K562 (cell line): ENCODE measurements around the gene SHISA7. TPM values are rescaled to one million over a fixed set of nuclear protein-coding genes. Genes with fewer than 3 reads are reported as not detected.

Experiments
- ATAC-seq: fragments of 200-7000 bp; cut with Tn5 transposase; 3 replicates; pipeline ENCODE4 v1.9.1; 2020; ENCODE audit warnings: moderate library complexity
- BruUV-seq: library from RNA; stranded (reverse); fragments of 400-500 nt; replicated peaks from 2 replicates; lab custom pipeline; 2021; lab: Mats Ljungman, UMichigan
- CTCF ChIA-PET: fragments of 300-600 bp; formaldehyde crosslinking; extraction: SDS; loops from one replicate; lab custom pipeline; 2021; ENCODE audit warnings: low intra/inter-chr PET ratio; lab: Yijun Ruan, JAX
- POLR2A ChIA-PET: fragments of 300-600, 350-650 bp; sonication (Branson Sonifier 250); formaldehyde crosslinking; extraction: SDS; loops from one replicate; lab custom pipeline; 2021; ENCODE audit warnings: antibody characterized with exemption, inconsistent platforms; lab: Yijun Ruan, JAX
- DNase-seq, 4 experiments: peaks; one replicate each; pipeline versions ENCODE4 v3.0.0 to v3.0.0-alpha.2; 2011 to 2018; ENCODE audit warnings: low spot score in 3 of 4, mixed read lengths in 3 of 4; ENCODE audit errors: extremely low read depth in 1 of 4
- FAIRE-seq: peaks from 2 replicates; lab custom pipeline; 2011; peaks lifted over from hg19 to GRCh38; lab: Jason Lieb, UNC
- H2AFZ ChIP-seq: 2 replicates; pipeline ENCODE4 v1.6.0; 2011; ENCODE audit warnings: low read depth, low read length, control low read depth, inconsistent platforms
- H3K27ac ChIP-seq: fragments of 200-600 bp; 3 replicates; pipeline ENCODE4 v1.8.0; 2011; ENCODE audit warnings: low read depth, mild to moderate bottlenecking, control low read depth, inconsistent platforms, low read length, moderate library complexity, mixed read lengths; ENCODE audit errors: extremely low read depth
- H3K27me3 ChIP-seq, 2 experiments: fragments of 300-600 bp in 1 of 2; 2 replicates in 1 of 2; 3 replicates in 1 of 2; pipeline versions ENCODE4 v1.6.0 to v1.8.0; 2011; ENCODE audit warnings: inconsistent platforms in 2 of 2, low read length in 2 of 2, mild to moderate bottlenecking in 1 of 2, mixed read lengths in 1 of 2, moderate library complexity in 1 of 2; ENCODE audit not compliant: control insufficient read depth in 2 of 2, insufficient read depth in 2 of 2
- H3K36me3 ChIP-seq: fragments of 300-600 bp; 3 replicates; pipeline ENCODE4 v1.8.0; 2011; ENCODE audit warnings: mild to moderate bottlenecking, low read length, inconsistent platforms; ENCODE audit not compliant: control insufficient read depth, insufficient read depth
- H3K4me1 ChIP-seq, 2 experiments: fragments of 200-600 bp in 1 of 2; replicated peaks in 1 of 2; 2 replicates in 1 of 2; 3 replicates in 1 of 2; pipeline versions ENCODE4 v1.5.1 to v1.8.0; 2011; ENCODE audit warnings: inconsistent platforms in 2 of 2, low read length in 2 of 2, mild to moderate bottlenecking in 1 of 2, mixed read lengths in 1 of 2, moderate library complexity in 1 of 2; ENCODE audit not compliant: control insufficient read depth in 2 of 2, insufficient read depth in 2 of 2
- H3K4me2 ChIP-seq: 2 replicates; pipeline ENCODE4 v1.6.1; 2011; ENCODE audit warnings: low read length, control low read depth, inconsistent platforms, mixed read lengths; ENCODE audit not compliant: insufficient read depth
- H3K4me3 ChIP-seq: fragments of 200-600 bp; sonication (generic), shearing (Covaris generic); 2 replicates; pipeline ENCODE4 v1.5.1; 2016; ENCODE audit warnings: control low read depth, inconsistent platforms
- H3K79me2 ChIP-seq: fragments of 200-600 bp; 3 replicates; pipeline ENCODE4 v1.8.0; 2011; ENCODE audit warnings: low read length, inconsistent platforms; ENCODE audit not compliant: control insufficient read depth, insufficient read depth
- H3K9ac ChIP-seq, 2 experiments: 2 replicates each; pipeline versions ENCODE4 v1.6.0 to v1.6.1; 2011; ENCODE audit warnings: low read depth in 2 of 2, low read length in 2 of 2, control low read depth in 1 of 2, inconsistent platforms in 1 of 2, mild to moderate bottlenecking in 1 of 2, mixed read lengths in 1 of 2; ENCODE audit not compliant: insufficient read depth in 1 of 2
- H3K9me1 ChIP-seq: one replicate; pipeline ENCODE4 v1.6.0; 2011; ENCODE audit warnings: inconsistent platforms, mild to moderate bottlenecking, low read length, moderate library complexity; ENCODE audit not compliant: control insufficient read depth, insufficient read depth
- H3K9me3 ChIP-seq: replicated peaks from 2 replicates; pipeline ENCODE4 v1.5.1; 2011; ENCODE audit warnings: low read depth, low read length, inconsistent platforms; ENCODE audit not compliant: control insufficient read depth, insufficient read depth
- H4K20me1 ChIP-seq: replicated peaks from 2 replicates; pipeline ENCODE4 v1.6.1; 2011; ENCODE audit warnings: low read length, inconsistent platforms, mixed read lengths; ENCODE audit not compliant: control insufficient read depth, insufficient read depth
- ARNT ChIP-seq, 2 experiments: fragments of 450-650 bp; IDR thresholded peaks; 2 replicates each; pipeline ENCODE4 v1.6.1; 2016; ENCODE audit warnings: mild to moderate bottlenecking in 1 of 2
- C11orf30 ChIP-seq: fragments of 450-650 bp; IDR thresholded peaks from 2 replicates; pipeline ENCODE4 v1.6.1; 2016; ENCODE audit warnings: low read depth, mild to moderate bottlenecking
- HNRNPK ChIP-seq: fragments of 200-400 bp; formaldehyde crosslinking; IDR thresholded peaks from one replicate; pipeline ENCODE4 v1.6.1; 2018; ENCODE audit warnings: mild to moderate bottlenecking, low read depth, low read length; ENCODE audit not compliant: poor library complexity, severe bottlenecking
- KDM1A ChIP-seq, 2 experiments: fragments of 450-650 bp; IDR thresholded peaks; 2 replicates each; pipeline ENCODE4 v1.6.1; 2016; ENCODE audit warnings: mild to moderate bottlenecking in 2 of 2
- MEF2D ChIP-seq: conservative IDR thresholded peaks from 2 replicates; pipeline ENCODE4 v1.6.1; 2016; ENCODE audit warnings: low read depth, missing genetic modification characterization, missing compliant biosample characterization
- THAP12 ChIP-seq: fragments of 250-450 bp; sonication (Bioruptor Pico); IDR thresholded peaks from 2 replicates; pipeline ENCODE4 v1.9.0; 2021; ENCODE audit warnings: mild to moderate bottlenecking, inconsistent platforms
- TRIM25 ChIP-seq: fragments of 450-650 bp; IDR thresholded peaks from 2 replicates; pipeline ENCODE4 v1.7.0; 2016; ENCODE audit warnings: borderline replicate concordance
- ZBTB34 ChIP-seq: fragments of 250-450 bp; sonication (Bioruptor Pico); IDR thresholded peaks from 2 replicates; pipeline ENCODE4 v1.8.0; 2021; ENCODE audit warnings: mild to moderate bottlenecking, moderate library complexity
- ZNF175 ChIP-seq: fragments of 200-800 bp; sonication (Bioruptor generic); IDR thresholded peaks from 2 replicates; pipeline ENCODE4 v1.6.1; 2016; ENCODE audit warnings: low read depth, mild to moderate bottlenecking, missing genetic modification characterization, missing compliant biosample characterization
- ZNF592 ChIP-seq: fragments of 450-650 bp; IDR thresholded peaks from 2 replicates; pipeline ENCODE4 v1.6.1; 2017; ENCODE audit warnings: antibody characterized with exemption, mild to moderate bottlenecking
- WGBS: fragments of 100-300 bp; shearing (Covaris generic); methylation state at CpG from one replicate; pipeline ENCODE4 v1.1.6; 2016; ENCODE audit warnings: low coverage, mixed read lengths; ENCODE audit not compliant: insufficient coverage; ENCODE audit errors: missing lambda C conversion rate; 5-methylcytosine and 5-hydroxymethylcytosine counted together
- in situ Hi-C: fragments of 300-500 bp; cut with MboI; formaldehyde crosslinking; loops from 4 replicates; pipeline ENCODE4 v1.15.0; 2018; ENCODE audit warnings: inconsistent platforms, mixed read lengths
- intact Hi-C: fragments of 100-400 bp; cut with micrococcal nuclease; formaldehyde crosslinking; loops from 2 replicates; pipeline ENCODE4 v1.14.2; 2022
- polyA plus RNA-seq, 8 experiments: library from polyadenylated mRNA; depleted of rRNA in 4 of 8; stranded (reverse) in 5 of 8; unstranded in 3 of 8; fragments of >200 nt; fragmentation: Nextera tagmentation in 2 of 8; fragmentation: Illumina TruSeq in 1 of 8; extraction: Ambion mirVana in 2 of 8; extraction: Trizol in 1 of 8; gene quantifications; 2 replicates each; pipeline versions ENCODE4 v1.2.1 to v1.2.3, GENCODE V29; 2011 to 2014; ENCODE audit warnings: inconsistent platforms in 1 of 8, missing spikeins in 1 of 8
- total RNA-seq, 7 experiments: library from RNA; depleted of rRNA in 6 of 7; stranded (reverse); fragments of >200 nt in 6 of 7; fragmentation: Illumina TruSeq in 2 of 7; extraction: Trizol in 2 of 7; gene quantifications; 2 replicates each; pipeline versions ENCODE4 v1.2.1 to v1.2.3, GENCODE V29; 2011 to 2021; ENCODE audit warnings: low replicate concordance in 1 of 7

Gene SHISA7
- total and polyA plus RNA-seq, 9 of the 15 experiments (the other 6 are each of a cell fraction or from before 2014, with no cell fraction given), result 0.01 to 0.40 (median 0.07) TPM

- no peak for DNase-seq
- no peak for ATAC-seq
- no peak for FAIRE-seq
- TSS peak; percentile 96 for BruUV-seq
- Histone ChIP-seq H3K4me1 (peaks cover 19 to 37% of the 10 kb centered on the region in 2 experiments), H3K4me2 (peak overlapping the region; percentile 96), H3K27ac (peak overlapping the region; percentile 100), H3K27me3 (no peaks in the 10 kb centered on the region), H4K20me1 (peaks cover 17% of the 10 kb centered on the region), H3K4me3 (peak overlapping the region; percentile 28), H2AFZ (peak overlapping the region; percentile 98), H3K9me3 (peaks cover 18% of the 10 kb centered on the region), H3K9ac (peak overlapping the region; percentile 93 to 95), H3K79me2 (peaks cover 37% of the 10 kb centered on the region), H3K9me1 (peaks cover 6% of the 10 kb centered on the region), H3K36me3 (peaks cover 32% of the 10 kb centered on the region)
- CTCF ChIA-PET, result no interaction called here
- WGBS, result 16% methylated on average over 9 of the region's 9 CpGs
- in situ Hi-C loops, result no loop called here
- intact Hi-C loops, result no loop called here
- POLR2A ChIA-PET, result interaction anchor here (0.8 to 1.2 kb wide), 4 partner anchors 20 to 346 kb away, joined by 3 to 8 read pairs (median 4); partner anchors contain the start of gene RDH13
- TF ChIP-seq HNRNPK (no peak), C11orf30 (no peak), THAP12 (CRISPR knock-in tag) (0 out of 2 replicates have a peak, but pooled peaks have one; percentile 27), MEF2D (tag) (0 out of 2 replicates have a peak, but pooled peaks have one; percentile 7), ARNT (IDR thresholded peaks at IDR 0.05) (peak; percentile 29 to 30; a peak in 2 of 4 replicates), KDM1A (IDR thresholded peaks at IDR 0.05) (peak; percentile 29 to 41; a peak in 2 of 4 replicates), ZNF592 (peak; percentile 86), ZBTB34 (no peak), ZNF175 (CRISPR knock-in tag) (no peak), TRIM25 (0 out of 2 replicates have a peak, but pooled peaks have one; percentile 53)
Observed at GRCh38 chr19:55408533-55408872, 34.6 kb downstream of the SHISA7 start.
